ENCODE measurements around the gene CCDC167. TPM values are rescaled to one million over a fixed set of nuclear protein-coding genes. Genes with fewer than 3 reads are reported as not detected.

The CCDC167 gene
- total RNA-seq, 1 experiment from 2014 or later = 19.6 TPM

DNA sequence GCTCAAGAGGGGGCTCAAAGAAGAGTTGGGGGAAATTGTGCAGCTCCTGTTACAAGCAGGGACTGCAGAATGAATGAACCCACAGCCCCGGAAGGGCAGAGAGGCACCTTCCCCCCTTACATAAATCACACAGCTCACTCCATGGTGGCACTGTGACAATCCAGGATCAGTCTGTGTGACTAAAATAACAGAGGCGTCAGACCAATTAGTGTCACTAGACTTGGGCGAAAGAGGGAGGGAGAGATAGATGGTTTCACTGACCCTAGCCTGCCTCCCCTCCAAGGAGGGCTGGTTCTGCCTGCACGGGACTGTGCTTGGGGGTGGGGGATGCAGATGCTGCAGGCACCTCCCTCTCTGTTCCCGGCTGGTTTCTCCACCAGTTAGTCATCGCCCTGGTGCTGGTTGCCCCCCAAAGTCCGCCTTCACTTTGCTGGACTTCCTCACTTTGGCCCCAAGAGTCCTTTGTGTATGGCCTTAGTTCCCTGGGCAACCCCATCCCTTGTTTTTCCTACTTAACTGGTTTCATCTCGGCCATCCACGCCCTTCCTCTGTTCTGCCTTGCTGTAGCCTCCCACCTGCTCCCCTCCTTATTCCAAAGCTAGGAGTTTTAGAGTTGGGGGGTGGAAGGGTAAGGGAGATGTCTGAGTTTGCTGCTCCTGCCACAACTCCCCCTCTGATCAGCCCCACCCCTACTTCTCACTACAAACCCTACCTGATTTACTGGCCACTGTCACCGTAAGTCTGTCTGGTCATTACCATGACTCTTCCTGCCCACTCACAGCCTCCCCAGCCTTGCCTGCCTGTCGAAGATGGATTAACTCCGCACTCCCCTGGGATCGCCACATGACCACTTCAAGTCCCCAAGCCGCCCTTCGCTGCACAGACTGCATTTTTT lies 17.7 kb downstream of the CCDC167 start:
- Histone ChIP-seq H3K79me2 (ENCODE audit: low read length) (no peaks in the 10 kb centered on the region), H4K20me1 (ENCODE audit: insufficient read depth, low read depth, low read length) (no peaks in the 10 kb centered on the region), H3K27ac (ENCODE audit: low read length) (no peak overlapping the region), H3K9me3 (ENCODE audit: low read length) (no peaks in the 10 kb centered on the region), H3K36me3 (ENCODE audit: insufficient read depth, low read length) (0 out of 2 replicates have a peak, but pooled peaks cover 3% of the 10 kb centered on the region), H3K27me3 (ENCODE audit: low read length) (no peaks in the 10 kb centered on the region), H2AFZ (ENCODE audit: low read length) (no peak overlapping the region), H3K9me2 (replicated peaks; ENCODE audit: insufficient read depth, low read length) (no peaks in the 10 kb centered on the region), H3K4me1 (ENCODE audit: low read length) (no peaks in the 10 kb centered on the region), H3K4me3 (ENCODE audit: low read length) (no peak overlapping the region), H3K4me2 (ENCODE audit: low read depth, low read length, poor library complexity, severe bottlenecking) (no peak overlapping the region), H3K9ac (ENCODE audit: low read length) (no peak overlapping the region)
- DNase-seq = no peak

DNA sequence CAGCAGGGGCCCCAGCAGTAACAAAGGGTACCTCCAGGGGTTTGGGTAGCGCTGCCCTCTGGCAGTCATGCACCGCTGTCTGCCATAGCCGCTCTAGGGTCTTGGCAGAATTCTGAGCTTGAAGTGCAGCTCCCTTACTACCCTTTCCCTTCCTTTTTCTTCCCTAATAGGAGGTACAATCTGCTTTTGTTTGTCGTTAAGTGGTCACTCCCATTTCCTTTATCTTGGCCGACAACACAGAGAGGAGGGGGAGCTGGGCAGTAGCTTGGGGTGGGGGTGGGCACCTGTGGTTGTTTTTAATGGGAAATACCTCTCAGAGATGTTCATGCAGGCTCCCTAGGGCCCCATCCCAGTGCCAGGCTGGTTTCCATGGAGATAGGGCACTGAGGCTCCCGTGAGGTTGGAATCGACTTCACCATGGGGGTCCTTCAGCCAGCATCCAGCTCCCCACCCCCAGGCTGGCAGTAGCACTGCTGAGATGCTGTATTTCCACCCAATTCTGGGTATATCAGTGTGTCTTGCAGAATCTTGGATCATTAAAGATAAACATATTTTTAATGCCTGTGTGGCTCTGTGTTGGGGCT lies 18.6 kb downstream of the CCDC167 start:
- no peak for DNase-seq
- no peaks in the 10 kb centered on the region for H3K4me1 ChIP-seq (ENCODE audit: low read length)
- H3K27ac ChIP-seq (ENCODE audit: low read length) = no peak overlapping the region
- H3K9me2 ChIP-seq (replicated peaks; ENCODE audit: insufficient read depth, low read length) = no peaks in the 10 kb centered on the region
- H4K20me1 ChIP-seq (ENCODE audit: insufficient read depth, low read depth, low read length) = no peaks in the 10 kb centered on the region
- H3K9me3 ChIP-seq (ENCODE audit: low read length) = no peaks in the 10 kb centered on the region
- H3K4me2 ChIP-seq (ENCODE audit: low read depth, low read length, poor library complexity, severe bottlenecking) = no peak overlapping the region
- no peak overlapping the region for H3K4me3 ChIP-seq (ENCODE audit: low read length)
- H3K9ac ChIP-seq (ENCODE audit: low read length) = no peak overlapping the region
- H2AFZ ChIP-seq (ENCODE audit: low read length) = no peak overlapping the region
- H3K36me3 ChIP-seq (ENCODE audit: insufficient read depth, low read length) = 0 out of 2 replicates have a peak, but pooled peaks cover 3% of the 10 kb centered on the region
- H3K27me3 ChIP-seq (ENCODE audit: low read length) = no peaks in the 10 kb centered on the region
- no peaks in the 10 kb centered on the region for H3K79me2 ChIP-seq (ENCODE audit: low read length)

DNA sequence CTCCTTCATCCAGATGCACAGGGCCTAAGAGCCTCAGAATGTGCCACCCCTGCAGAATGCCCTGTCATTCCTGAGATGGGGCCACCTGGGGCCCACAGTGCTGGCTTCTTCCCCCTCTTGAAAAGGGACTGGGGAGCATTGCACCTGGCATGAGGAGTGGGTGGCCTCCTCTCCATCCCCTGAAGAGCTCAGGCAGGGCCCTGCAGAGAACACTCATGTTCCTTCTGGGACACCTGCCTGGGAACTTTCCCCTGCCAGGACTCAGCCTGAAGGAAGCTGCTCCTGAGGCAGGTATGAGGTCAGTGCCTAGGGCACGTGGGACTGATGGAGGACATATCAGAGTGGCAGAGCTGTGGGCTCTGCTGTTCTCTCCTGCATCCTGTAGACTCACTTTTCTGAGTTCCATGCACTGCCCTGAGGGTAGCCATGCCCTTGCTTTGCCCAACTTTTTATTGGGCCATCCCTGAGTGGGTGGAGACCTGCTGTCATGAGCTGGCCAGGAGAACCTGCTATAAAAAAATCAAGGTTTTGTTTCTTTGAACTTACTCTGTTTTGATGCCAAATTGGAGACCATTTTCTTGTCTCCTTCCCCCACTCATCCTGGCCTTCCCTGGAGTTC lies 19.5 kb downstream of the CCDC167 start:
- Histone ChIP-seq H3K36me3 (ENCODE audit: insufficient read depth, low read length) (0 out of 2 replicates have a peak, but pooled peaks cover 3% of the 10 kb centered on the region), H3K4me3 (ENCODE audit: low read length) (no peak overlapping the region), H3K4me1 (ENCODE audit: low read length) (no peaks in the 10 kb centered on the region), H3K9me3 (ENCODE audit: low read length) (no peaks in the 10 kb centered on the region), H4K20me1 (ENCODE audit: insufficient read depth, low read depth, low read length) (no peaks in the 10 kb centered on the region), H3K4me2 (ENCODE audit: low read depth, low read length, poor library complexity, severe bottlenecking) (no peak overlapping the region), H3K27ac (ENCODE audit: low read length) (no peak overlapping the region), H3K9ac (ENCODE audit: low read length) (no peak overlapping the region), H3K27me3 (ENCODE audit: low read length) (no peaks in the 10 kb centered on the region), H2AFZ (ENCODE audit: low read length) (no peak overlapping the region), H3K79me2 (ENCODE audit: low read length) (no peaks in the 10 kb centered on the region), H3K9me2 (replicated peaks; ENCODE audit: insufficient read depth, low read length) (no peaks in the 10 kb centered on the region)
- no peak for DNase-seq

DNA sequence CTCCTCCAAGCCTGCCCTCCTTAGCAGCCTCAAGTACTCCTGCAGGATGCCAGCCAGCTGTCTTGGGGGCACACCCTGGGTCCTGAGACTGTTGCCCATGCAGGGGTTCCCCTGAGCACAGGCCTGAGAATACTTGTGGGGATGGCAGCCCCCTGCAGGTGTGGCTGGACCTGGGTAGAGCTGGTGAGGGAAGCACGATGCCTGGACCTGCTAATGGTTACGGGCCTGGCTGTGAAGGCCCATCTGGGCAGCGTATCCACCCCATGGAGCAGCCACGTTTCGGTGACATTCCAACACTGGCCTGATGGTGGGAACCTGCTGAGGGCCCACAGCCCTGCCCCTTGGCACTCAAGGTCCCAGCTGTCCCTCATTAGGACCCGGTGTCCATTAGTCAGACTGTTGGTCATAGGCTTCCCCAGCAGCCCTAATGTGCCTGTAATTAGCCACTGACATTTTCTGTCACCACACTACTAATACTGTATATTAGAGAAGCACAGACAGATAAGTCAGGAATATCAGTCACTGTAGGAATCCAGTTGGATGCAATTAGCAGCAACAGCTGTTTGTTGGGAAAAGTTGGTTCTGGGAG lies 20.3 kb downstream of the CCDC167 start:
- Histone ChIP-seq H3K79me2 (ENCODE audit: low read length) (no peaks in the 10 kb centered on the region), H3K4me1 (ENCODE audit: low read length) (no peaks in the 10 kb centered on the region), H3K4me3 (ENCODE audit: low read length) (no peak overlapping the region), H3K9me3 (ENCODE audit: low read length) (no peaks in the 10 kb centered on the region), H3K4me2 (ENCODE audit: low read depth, low read length, poor library complexity, severe bottlenecking) (no peak overlapping the region), H3K9me2 (replicated peaks; ENCODE audit: insufficient read depth, low read length) (no peaks in the 10 kb centered on the region), H4K20me1 (ENCODE audit: insufficient read depth, low read depth, low read length) (no peaks in the 10 kb centered on the region), H2AFZ (ENCODE audit: low read length) (no peak overlapping the region), H3K36me3 (ENCODE audit: insufficient read depth, low read length) (peaks cover 6% of the 10 kb centered on the region; the same call in 1 of the 2 replicates), H3K27ac (ENCODE audit: low read length) (no peak overlapping the region), H3K27me3 (ENCODE audit: low read length) (no peaks in the 10 kb centered on the region), H3K9ac (ENCODE audit: low read length) (no peak overlapping the region)
- DNase-seq = no peak

DNA sequence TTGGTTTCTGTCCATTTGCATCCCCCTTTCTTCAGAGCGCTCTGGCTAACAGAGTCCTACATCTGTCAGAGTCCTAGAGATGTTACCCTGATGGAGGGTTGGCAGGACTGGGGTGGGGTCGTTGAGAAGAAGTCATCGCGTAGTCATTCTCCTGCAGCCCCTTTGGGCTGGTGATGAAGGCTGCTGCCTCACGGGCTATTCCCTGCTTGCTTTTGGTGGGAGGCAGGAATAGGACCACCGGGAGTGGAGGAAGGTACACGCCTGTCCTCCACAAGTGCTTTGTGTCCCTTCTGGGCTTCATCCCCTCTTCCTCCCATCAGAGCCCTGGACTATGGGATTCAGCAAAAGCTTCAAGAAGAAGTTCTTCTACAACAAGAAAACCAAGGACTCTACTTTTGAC lies 20.9 kb downstream of the CCDC167 start:
- no peaks in the 10 kb centered on the region for H3K27me3 ChIP-seq (ENCODE audit: low read length)
- no peaks in the 10 kb centered on the region for H3K9me2 ChIP-seq (replicated peaks; ENCODE audit: insufficient read depth, low read length)
- no peak overlapping the region for H3K4me3 ChIP-seq (ENCODE audit: low read length)
- H2AFZ ChIP-seq (ENCODE audit: low read length) = no peak overlapping the region
- H3K79me2 ChIP-seq (ENCODE audit: low read length) = no peaks in the 10 kb centered on the region
- no peak overlapping the region for H3K4me2 ChIP-seq (ENCODE audit: low read depth, low read length, poor library complexity, severe bottlenecking)
- no peak overlapping the region for H3K9ac ChIP-seq (ENCODE audit: low read length)
- no peaks in the 10 kb centered on the region for H3K9me3 ChIP-seq (ENCODE audit: low read length)
- H4K20me1 ChIP-seq (ENCODE audit: insufficient read depth, low read depth, low read length) = no peaks in the 10 kb centered on the region
- H3K4me1 ChIP-seq (ENCODE audit: low read length) = no peaks in the 10 kb centered on the region
- peaks cover 11% of the 10 kb centered on the region; the same call in 1 of the 2 replicates for H3K36me3 ChIP-seq (ENCODE audit: insufficient read depth, low read length)
- no peak for DNase-seq
- no peak overlapping the region for H3K27ac ChIP-seq (ENCODE audit: low read length)

DNA sequence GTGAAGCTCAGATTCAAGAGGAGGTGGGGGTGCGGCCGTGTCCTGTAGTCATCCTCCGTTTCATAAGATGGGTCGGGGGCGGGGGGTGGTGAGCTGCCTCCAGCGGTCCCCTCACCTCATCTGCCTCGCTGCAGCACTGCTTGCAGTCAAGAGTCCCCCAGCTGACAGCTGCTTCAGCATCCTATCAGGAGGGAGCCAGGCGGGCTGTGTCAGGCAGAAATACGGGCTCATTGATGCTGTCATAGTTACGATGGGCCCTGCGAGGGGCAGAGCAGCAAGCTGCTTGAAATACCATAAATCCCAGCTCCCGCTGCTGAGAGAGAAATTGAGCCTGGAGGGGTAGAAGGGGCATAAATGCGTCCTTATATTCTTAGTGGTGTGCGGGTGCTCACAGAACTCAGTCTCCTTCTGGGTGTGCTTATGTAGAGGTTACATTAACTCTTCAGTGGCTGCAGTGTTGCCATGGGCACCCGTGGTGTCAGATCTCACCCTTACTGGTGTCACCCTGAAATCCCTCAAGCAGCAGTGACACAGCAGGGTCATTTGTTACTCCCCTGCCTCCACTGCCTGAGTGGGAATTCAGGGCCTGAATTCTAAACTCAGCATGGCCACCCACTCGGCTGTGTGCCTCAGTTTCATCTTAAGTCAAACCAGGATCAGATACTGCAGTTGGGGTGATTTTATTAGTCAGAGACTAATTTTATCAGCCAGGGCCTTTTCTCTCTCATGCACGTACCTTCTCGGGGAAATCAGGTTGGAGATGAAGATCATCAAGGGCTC lies 21.8 kb downstream of the CCDC167 start:
- Histone ChIP-seq H3K79me2 (ENCODE audit: low read length) (no peaks in the 10 kb centered on the region), H3K36me3 (ENCODE audit: insufficient read depth, low read length) (peaks cover 14% of the 10 kb centered on the region; the same call in 1 of the 2 replicates), H2AFZ (ENCODE audit: low read length) (no peak overlapping the region), H3K27me3 (ENCODE audit: low read length) (no peaks in the 10 kb centered on the region), H3K4me3 (ENCODE audit: low read length) (no peak overlapping the region), H3K9me2 (replicated peaks; ENCODE audit: insufficient read depth, low read length) (no peaks in the 10 kb centered on the region), H3K27ac (ENCODE audit: low read length) (no peak overlapping the region), H3K4me2 (ENCODE audit: low read depth, low read length, poor library complexity, severe bottlenecking) (no peak overlapping the region), H4K20me1 (ENCODE audit: insufficient read depth, low read depth, low read length) (no peaks in the 10 kb centered on the region), H3K4me1 (ENCODE audit: low read length) (no peaks in the 10 kb centered on the region), H3K9me3 (ENCODE audit: low read length) (no peaks in the 10 kb centered on the region), H3K9ac (ENCODE audit: low read length) (no peak overlapping the region)
- no peak for DNase-seq

DNA sequence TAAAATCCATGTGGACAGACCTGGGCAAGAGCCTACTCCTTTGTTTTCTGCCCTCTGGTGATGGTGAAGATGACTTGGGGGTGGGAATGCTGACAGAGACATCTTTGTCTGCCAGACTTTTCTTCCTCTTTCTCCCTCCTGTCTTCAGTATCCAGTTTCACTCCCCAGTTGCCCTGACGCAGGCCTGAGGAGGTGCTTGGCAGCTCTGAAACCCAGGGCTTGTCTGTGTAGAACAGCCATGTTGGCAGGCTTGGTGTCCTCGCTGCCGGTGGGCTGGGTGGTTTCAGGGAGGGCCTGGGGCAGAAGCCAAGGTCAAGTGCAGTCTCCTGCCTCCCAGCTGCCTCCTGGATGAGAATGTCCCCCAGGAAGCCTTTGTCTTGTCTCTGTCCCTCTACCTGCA lies 22.5 kb downstream of the CCDC167 start:
- DNase-seq = no peak
- Histone ChIP-seq H3K4me3 (ENCODE audit: low read length) (no peak overlapping the region), H3K4me1 (ENCODE audit: low read length) (no peaks in the 10 kb centered on the region), H3K27me3 (ENCODE audit: low read length) (no peaks in the 10 kb centered on the region), H3K79me2 (ENCODE audit: low read length) (no peaks in the 10 kb centered on the region), H3K9me2 (replicated peaks; ENCODE audit: insufficient read depth, low read length) (no peaks in the 10 kb centered on the region), H3K4me2 (ENCODE audit: low read depth, low read length, poor library complexity, severe bottlenecking) (no peak overlapping the region), H3K9ac (ENCODE audit: low read length) (no peak overlapping the region), H2AFZ (ENCODE audit: low read length) (no peak overlapping the region), H3K36me3 (ENCODE audit: insufficient read depth, low read length) (peaks cover 14% of the 10 kb centered on the region; the same call in 1 of the 2 replicates), H3K9me3 (ENCODE audit: low read length) (no peaks in the 10 kb centered on the region), H4K20me1 (ENCODE audit: insufficient read depth, low read depth, low read length) (no peaks in the 10 kb centered on the region), H3K27ac (ENCODE audit: low read length) (no peak overlapping the region)
